Mesodermal cell (in vitro differentiated cells): ENCODE data around the gene SLAMF8.
A peak's percentile ranks its signal among the peaks of the same experiment; 100 is the strongest.

ENCODE experiments used
- H3K27ac ChIP-seq: 2 replicates; pipeline ENCODE4 v1.7.0; 2013; ENCODE audit warnings: mild to moderate bottlenecking, low read depth, low read length, moderate library complexity; ENCODE audit not compliant: severe bottlenecking
- H3K36me3 ChIP-seq: 2 replicates; pipeline ENCODE4 v1.7.1; 2013; ENCODE audit warnings: mild to moderate bottlenecking, low read length, moderate library complexity; ENCODE audit not compliant: control insufficient read depth, insufficient read depth
- H3K4me1 ChIP-seq: one replicate; pipeline ENCODE4 v1.7.1; 2013; ENCODE audit warnings: mild to moderate bottlenecking, low read length; ENCODE audit not compliant: insufficient read depth, control insufficient read depth, poor library complexity, severe bottlenecking
- H3K4me3 ChIP-seq: 2 replicates; pipeline ENCODE4 v1.7.0; 2013; ENCODE audit warnings: low read length, control low read depth, mild to moderate bottlenecking; ENCODE audit not compliant: insufficient read depth, poor library complexity, severe bottlenecking; ENCODE audit errors: extremely low read depth
- H3K9me3 ChIP-seq: 2 replicates; pipeline ENCODE4 v1.7.1; 2013; ENCODE audit warnings: mild to moderate bottlenecking, low read length, moderate library complexity; ENCODE audit not compliant: control insufficient read depth
- WGBS, 2 experiments: methylation state at CpG; one replicate each; pipeline ENCODE4 v1.1.5; 2013; ENCODE audit warnings: missing lambda C conversion rate in 2 of 2; ENCODE audit not compliant: insufficient coverage in 2 of 2; 5-methylcytosine and 5-hydroxymethylcytosine counted together

The SLAMF8 gene

GRCh38 chr1:159848326-159848725 lies 21.7 kb downstream of the SLAMF8 start:
- WGBS, 2 experiments: 67 to 90% methylated on average over 2 to 3 of the region's 3 CpGs
- no peak overlapping the region for H3K4me3 ChIP-seq
- H3K27ac ChIP-seq: no peak overlapping the region
- no peaks in the 10 kb centered on the region for H3K9me3 ChIP-seq
- no peaks in the 10 kb centered on the region for H3K36me3 ChIP-seq
- H3K4me1 ChIP-seq: peaks cover 37% of the 10 kb centered on the region

- Histone ChIP-seq H3K4me3 (no peak overlapping the region), H3K27ac (peak overlapping the region; percentile 86), H3K36me3 (no peaks in the 10 kb centered on the region), H3K4me1 (peaks cover 46% of the 10 kb centered on the region), H3K9me3 (no peaks in the 10 kb centered on the region)
- 90% methylated on average over 2 of the region's 2 CpGs; no CpG with 5 or more reads in 1 of the 2 experiments for WGBS, 2 experiments
These were observed 23.1 kb downstream of the SLAMF8 start for GRCh38 chr1:159849626-159850366.

- WGBS, 2 experiments: 67 to 80% methylated on average over 1 of the region's 1 CpG
- H3K4me3 ChIP-seq: no peak overlapping the region
- no peaks in the 10 kb centered on the region for H3K36me3 ChIP-seq
These were observed 24.7 kb downstream of the SLAMF8 start for GRCh38 chr1:159851407-159851806.

GRCh38 chr1:159853417-159854115 lies 26.9 kb downstream of the SLAMF8 start:
- peak overlapping the region; percentile 37 for H3K4me3 ChIP-seq

More at GRCh38 chr1:159851407-159851806, 24.7 kb downstream of the SLAMF8 start:
- H3K4me1 ChIP-seq: peaks cover 44% of the 10 kb centered on the region
- no peak overlapping the region for H3K27ac ChIP-seq
- no peaks in the 10 kb centered on the region for H3K9me3 ChIP-seq

GRCh38 chr1:159854116-159854692 lies 27.5 kb downstream of the SLAMF8 start:
- no peak overlapping the region for H3K27ac ChIP-seq

More at GRCh38 chr1:159853417-159854115, 26.9 kb downstream of the SLAMF8 start:
- H3K27ac ChIP-seq: no peak overlapping the region
- no peaks in the 10 kb centered on the region for H3K36me3 ChIP-seq
- no peaks in the 10 kb centered on the region for H3K9me3 ChIP-seq
- WGBS, 2 experiments: no CpG with 5 or more reads among the region's 6 CpGs
- H3K4me1 ChIP-seq: peaks cover 38% of the 10 kb centered on the region

GRCh38 chr1:159854693-159855192 lies 28.1 kb downstream of the SLAMF8 start:
- H3K4me3 ChIP-seq: peak overlapping the region; percentile 37
- H3K9me3 ChIP-seq: no peaks in the 10 kb centered on the region
- H3K36me3 ChIP-seq: no peaks in the 10 kb centered on the region
- 4% methylated on average over 56 to 58 of the region's 59 CpGs for WGBS, 2 experiments
- no peak overlapping the region for H3K27ac ChIP-seq
- H3K4me1 ChIP-seq: peaks cover 33% of the 10 kb centered on the region

More at GRCh38 chr1:159854116-159854692, 27.5 kb downstream of the SLAMF8 start:
- Histone ChIP-seq H3K9me3 (no peaks in the 10 kb centered on the region), H3K4me3 (peak overlapping the region; percentile 37), H3K36me3 (no peaks in the 10 kb centered on the region), H3K4me1 (peaks cover 35% of the 10 kb centered on the region)
- 0% methylated on average over 18 to 26 of the region's 31 CpGs for WGBS, 2 experiments

GRCh38 chr1:159855709-159856108 lies 29.0 kb downstream of the SLAMF8 start:
- Histone ChIP-seq H3K27ac (no peak overlapping the region), H3K4me1 (peaks cover 28% of the 10 kb centered on the region), H3K36me3 (no peaks in the 10 kb centered on the region), H3K4me3 (no peak overlapping the region), H3K9me3 (no peaks in the 10 kb centered on the region)
- WGBS, 2 experiments: 94 to 96% methylated on average over 28 to 34 of the region's 34 CpGs

- no peak overlapping the region for H3K4me3 ChIP-seq
- no peaks in the 10 kb centered on the region for H3K36me3 ChIP-seq
- H3K9me3 ChIP-seq: no peaks in the 10 kb centered on the region
- no CpG with 5 or more reads among the region's 1 CpG for WGBS, 2 experiments
- peaks cover 25% of the 10 kb centered on the region for H3K4me1 ChIP-seq
- no peak overlapping the region for H3K27ac ChIP-seq
These were observed 29.9 kb downstream of the SLAMF8 start for GRCh38 chr1:159856576-159856975.

- 88 to 95% methylated on average over 5 to 6 of the region's 6 CpGs for WGBS, 2 experiments
- Histone ChIP-seq H3K4me3 (no peak overlapping the region), H3K27ac (no peak overlapping the region)
These were observed 31.2 kb downstream of the SLAMF8 start for GRCh38 chr1:159857889-159858288.

GRCh38 chr1:159859767-159860322 lies 33.2 kb downstream of the SLAMF8 start:
- no peaks in the 10 kb centered on the region for H3K9me3 ChIP-seq
- WGBS, 2 experiments: 88 to 95% methylated on average over 5 to 7 of the region's 7 CpGs
- no peak overlapping the region for H3K27ac ChIP-seq
- H3K36me3 ChIP-seq: no peaks in the 10 kb centered on the region
- H3K4me3 ChIP-seq: no peak overlapping the region
- peaks cover 7% of the 10 kb centered on the region for H3K4me1 ChIP-seq

More at GRCh38 chr1:159857889-159858288, 31.2 kb downstream of the SLAMF8 start:
- H3K36me3 ChIP-seq: no peaks in the 10 kb centered on the region
- no peaks in the 10 kb centered on the region for H3K9me3 ChIP-seq
- H3K4me1 ChIP-seq: peaks cover 20% of the 10 kb centered on the region
